K562 (cell line): Measurements from ENCODE around the gene GPR3. TPM values are rescaled to one million over a fixed set of nuclear protein-coding genes. Genes with fewer than 3 reads are reported as not detected.

Source experiments
- ATAC-seq: fragments of 200-7000 bp; cut with Tn5 transposase; 3 replicates; pipeline ENCODE4 v1.9.1; 2020; ENCODE audit warnings: moderate library complexity
- BruUV-seq: library from RNA; stranded (reverse); fragments of 400-500 nt; replicated peaks from 2 replicates; lab custom pipeline; 2021; lab: Mats Ljungman, UMichigan
- CTCF ChIA-PET: fragments of 300-600 bp; formaldehyde crosslinking; extraction: SDS; loops from one replicate; lab custom pipeline; 2021; ENCODE audit warnings: low intra/inter-chr PET ratio; lab: Yijun Ruan, JAX
- POLR2A ChIA-PET: fragments of 300-600, 350-650 bp; sonication (Branson Sonifier 250); formaldehyde crosslinking; extraction: SDS; loops from one replicate; lab custom pipeline; 2021; ENCODE audit warnings: antibody characterized with exemption, inconsistent platforms; lab: Yijun Ruan, JAX
- DNase-seq, 4 experiments: peaks; one replicate each; pipeline versions ENCODE4 v3.0.0 to v3.0.0-alpha.2; 2011 to 2018; ENCODE audit warnings: low spot score in 3 of 4, mixed read lengths in 3 of 4; ENCODE audit errors: extremely low read depth in 1 of 4
- FAIRE-seq: peaks from 2 replicates; lab custom pipeline; 2011; peaks lifted over from hg19 to GRCh38; lab: Jason Lieb, UNC
- H2AFZ ChIP-seq: 2 replicates; pipeline ENCODE4 v1.6.0; 2011; ENCODE audit warnings: low read depth, low read length, control low read depth, inconsistent platforms
- H3K27ac ChIP-seq: fragments of 200-600 bp; 3 replicates; pipeline ENCODE4 v1.8.0; 2011; ENCODE audit warnings: low read depth, mild to moderate bottlenecking, control low read depth, inconsistent platforms, low read length, moderate library complexity, mixed read lengths; ENCODE audit errors: extremely low read depth
- H3K27me3 ChIP-seq, 2 experiments: fragments of 300-600 bp in 1 of 2; 2 replicates in 1 of 2; 3 replicates in 1 of 2; pipeline versions ENCODE4 v1.6.0 to v1.8.0; 2011; ENCODE audit warnings: inconsistent platforms in 2 of 2, low read length in 2 of 2, mild to moderate bottlenecking in 1 of 2, mixed read lengths in 1 of 2, moderate library complexity in 1 of 2; ENCODE audit not compliant: control insufficient read depth in 2 of 2, insufficient read depth in 2 of 2
- H3K36me3 ChIP-seq: fragments of 300-600 bp; 3 replicates; pipeline ENCODE4 v1.8.0; 2011; ENCODE audit warnings: mild to moderate bottlenecking, low read length, inconsistent platforms; ENCODE audit not compliant: control insufficient read depth, insufficient read depth
- H3K4me1 ChIP-seq, 2 experiments: fragments of 200-600 bp in 1 of 2; replicated peaks in 1 of 2; 2 replicates in 1 of 2; 3 replicates in 1 of 2; pipeline versions ENCODE4 v1.5.1 to v1.8.0; 2011; ENCODE audit warnings: inconsistent platforms in 2 of 2, low read length in 2 of 2, mild to moderate bottlenecking in 1 of 2, mixed read lengths in 1 of 2, moderate library complexity in 1 of 2; ENCODE audit not compliant: control insufficient read depth in 2 of 2, insufficient read depth in 2 of 2
- H3K4me2 ChIP-seq: 2 replicates; pipeline ENCODE4 v1.6.1; 2011; ENCODE audit warnings: low read length, control low read depth, inconsistent platforms, mixed read lengths; ENCODE audit not compliant: insufficient read depth
- H3K4me3 ChIP-seq: fragments of 200-600 bp; sonication (generic), shearing (Covaris generic); 2 replicates; pipeline ENCODE4 v1.5.1; 2016; ENCODE audit warnings: control low read depth, inconsistent platforms
- H3K79me2 ChIP-seq: fragments of 200-600 bp; 3 replicates; pipeline ENCODE4 v1.8.0; 2011; ENCODE audit warnings: low read length, inconsistent platforms; ENCODE audit not compliant: control insufficient read depth, insufficient read depth
- H3K9ac ChIP-seq, 2 experiments: 2 replicates each; pipeline versions ENCODE4 v1.6.0 to v1.6.1; 2011; ENCODE audit warnings: low read depth in 2 of 2, low read length in 2 of 2, control low read depth in 1 of 2, inconsistent platforms in 1 of 2, mild to moderate bottlenecking in 1 of 2, mixed read lengths in 1 of 2; ENCODE audit not compliant: insufficient read depth in 1 of 2
- H3K9me1 ChIP-seq: one replicate; pipeline ENCODE4 v1.6.0; 2011; ENCODE audit warnings: inconsistent platforms, mild to moderate bottlenecking, low read length, moderate library complexity; ENCODE audit not compliant: control insufficient read depth, insufficient read depth
- H3K9me3 ChIP-seq: replicated peaks from 2 replicates; pipeline ENCODE4 v1.5.1; 2011; ENCODE audit warnings: low read depth, low read length, inconsistent platforms; ENCODE audit not compliant: control insufficient read depth, insufficient read depth
- H4K20me1 ChIP-seq: replicated peaks from 2 replicates; pipeline ENCODE4 v1.6.1; 2011; ENCODE audit warnings: low read length, inconsistent platforms, mixed read lengths; ENCODE audit not compliant: control insufficient read depth, insufficient read depth
- CSDE1 ChIP-seq, 2 experiments: fragments of 450-650 bp; IDR thresholded peaks; 2 replicates each; pipeline ENCODE4 v1.6.1; 2016; ENCODE audit warnings: mild to moderate bottlenecking in 1 of 2
- FIP1L1 ChIP-seq: fragments of 200-400 bp; formaldehyde crosslinking; IDR thresholded peaks from 2 replicates; pipeline ENCODE4 v1.6.1; 2018; ENCODE audit warnings: mild to moderate bottlenecking, low read depth, low read length; ENCODE audit not compliant: poor library complexity, severe bottlenecking
- HSF4 ChIP-seq: fragments of 250-450 bp; sonication (Bioruptor Pico); IDR thresholded peaks from 2 replicates; pipeline ENCODE4 v2.1.2; 2022; ENCODE audit warnings: mild to moderate bottlenecking, moderate library complexity, borderline replicate concordance
- KDM1A ChIP-seq, 2 experiments: fragments of 450-650 bp; IDR thresholded peaks; 2 replicates each; pipeline ENCODE4 v1.6.1; 2016; ENCODE audit warnings: mild to moderate bottlenecking in 2 of 2
- NEUROD1 ChIP-seq: fragments of 150-350 bp; IDR thresholded peaks from 2 replicates; pipeline ENCODE4 v1.6.1; 2014; ENCODE audit warnings: borderline replicate concordance, low read length, low read depth; ENCODE audit not compliant: partially characterized antibody
- PRPF4 ChIP-seq: fragments of 200-400 bp; formaldehyde crosslinking; IDR thresholded peaks from one replicate; pipeline ENCODE4 v1.6.1; 2017; ENCODE audit warnings: low read length, low read depth, mild to moderate bottlenecking; ENCODE audit not compliant: insufficient read depth, poor library complexity, severe bottlenecking
- RBFOX2 ChIP-seq: fragments of 200-400 bp; formaldehyde crosslinking; IDR thresholded peaks from 2 replicates; pipeline ENCODE4 v1.6.1; 2017; ENCODE audit warnings: low read depth, mild to moderate bottlenecking, low read length, moderate library complexity
- SETDB1 ChIP-seq: IDR thresholded peaks from one replicate; pipeline ENCODE4 v1.6.1; 2012; ENCODE audit warnings: low read length, control low read depth, inconsistent platforms
- SIRT6 ChIP-seq: IDR thresholded peaks from one replicate; pipeline ENCODE4 v1.6.1; 2012; ENCODE audit warnings: low read depth, mild to moderate bottlenecking, control low read depth, inconsistent platforms, low read length, moderate library complexity
- SMAD2 ChIP-seq: fragments of 150-350 bp; IDR thresholded peaks from 2 replicates; pipeline ENCODE4 v1.6.1; 2014; ENCODE audit warnings: low read depth, mild to moderate bottlenecking, low read length
- SP2 ChIP-seq: IDR thresholded peaks from 2 replicates; pipeline ENCODE4 v1.6.1; 2011; ENCODE audit warnings: mild to moderate bottlenecking, low read depth, low read length, moderate library complexity; ENCODE audit not compliant: poor library complexity, severe bottlenecking; ENCODE audit errors: extremely low read depth
- SREBF2 ChIP-seq: sonication (generic); formaldehyde crosslinking; IDR thresholded peaks from 2 replicates; pipeline ENCODE4 v1.4.0; 2020; ENCODE audit warnings: mild to moderate bottlenecking, missing genetic modification reagents
- THRAP3 ChIP-seq: fragments of 450-650 bp; IDR thresholded peaks from 2 replicates; pipeline ENCODE4 v1.6.1; 2016; ENCODE audit warnings: mild to moderate bottlenecking, inconsistent platforms, borderline replicate concordance
- ZBED1 ChIP-seq: IDR thresholded peaks from 2 replicates; pipeline ENCODE4 v1.6.1; 2014
- WGBS: fragments of 100-300 bp; shearing (Covaris generic); methylation state at CpG from one replicate; pipeline ENCODE4 v1.1.6; 2016; ENCODE audit warnings: low coverage, mixed read lengths; ENCODE audit not compliant: insufficient coverage; ENCODE audit errors: missing lambda C conversion rate; 5-methylcytosine and 5-hydroxymethylcytosine counted together
- in situ Hi-C: fragments of 300-500 bp; cut with MboI; formaldehyde crosslinking; loops from 4 replicates; pipeline ENCODE4 v1.15.0; 2018; ENCODE audit warnings: inconsistent platforms, mixed read lengths
- intact Hi-C: fragments of 100-400 bp; cut with micrococcal nuclease; formaldehyde crosslinking; loops from 2 replicates; pipeline ENCODE4 v1.14.2; 2022
- polyA plus RNA-seq, 8 experiments: library from polyadenylated mRNA; depleted of rRNA in 4 of 8; stranded (reverse) in 5 of 8; unstranded in 3 of 8; fragments of >200 nt; fragmentation: Nextera tagmentation in 2 of 8; fragmentation: Illumina TruSeq in 1 of 8; extraction: Ambion mirVana in 2 of 8; extraction: Trizol in 1 of 8; gene quantifications; 2 replicates each; pipeline versions ENCODE4 v1.2.1 to v1.2.3, GENCODE V29; 2011 to 2014; ENCODE audit warnings: inconsistent platforms in 1 of 8, missing spikeins in 1 of 8
- total RNA-seq, 7 experiments: library from RNA; depleted of rRNA in 6 of 7; stranded (reverse); fragments of >200 nt in 6 of 7; fragmentation: Illumina TruSeq in 2 of 7; extraction: Trizol in 2 of 7; gene quantifications; 2 replicates each; pipeline versions ENCODE4 v1.2.1 to v1.2.3, GENCODE V29; 2011 to 2021; ENCODE audit warnings: low replicate concordance in 1 of 7
- TF ChIP-seq, protein P1 (sequence below), 2 experiments: fragments of 250-450 bp in 1 of 2; fragments of 450-650 bp in 1 of 2; sonication (Bioruptor Pico) in 1 of 2; IDR thresholded peaks; 2 replicates each; pipeline versions ENCODE4 v1.6.1 to v1.8.0; 2016 to 2021; ENCODE audit warnings: mild to moderate bottlenecking in 2 of 2, moderate library complexity in 2 of 2, missing compliant biosample characterization in 1 of 2, missing genetic modification characterization in 1 of 2
- TF ChIP-seq, protein P2 (sequence below): sonication (generic); formaldehyde crosslinking; IDR thresholded peaks from 2 replicates; pipeline ENCODE4 v1.8.0; 2022; ENCODE audit warnings: mild to moderate bottlenecking, missing genetic modification reagents, borderline replicate concordance

GPR3 gene
- total and polyA plus RNA-seq, 9 of the 15 experiments (the other 6 are each of a cell fraction or from before 2014, with no cell fraction given) = 0.24 to 11.5 (median 3.7) TPM

DNA sequence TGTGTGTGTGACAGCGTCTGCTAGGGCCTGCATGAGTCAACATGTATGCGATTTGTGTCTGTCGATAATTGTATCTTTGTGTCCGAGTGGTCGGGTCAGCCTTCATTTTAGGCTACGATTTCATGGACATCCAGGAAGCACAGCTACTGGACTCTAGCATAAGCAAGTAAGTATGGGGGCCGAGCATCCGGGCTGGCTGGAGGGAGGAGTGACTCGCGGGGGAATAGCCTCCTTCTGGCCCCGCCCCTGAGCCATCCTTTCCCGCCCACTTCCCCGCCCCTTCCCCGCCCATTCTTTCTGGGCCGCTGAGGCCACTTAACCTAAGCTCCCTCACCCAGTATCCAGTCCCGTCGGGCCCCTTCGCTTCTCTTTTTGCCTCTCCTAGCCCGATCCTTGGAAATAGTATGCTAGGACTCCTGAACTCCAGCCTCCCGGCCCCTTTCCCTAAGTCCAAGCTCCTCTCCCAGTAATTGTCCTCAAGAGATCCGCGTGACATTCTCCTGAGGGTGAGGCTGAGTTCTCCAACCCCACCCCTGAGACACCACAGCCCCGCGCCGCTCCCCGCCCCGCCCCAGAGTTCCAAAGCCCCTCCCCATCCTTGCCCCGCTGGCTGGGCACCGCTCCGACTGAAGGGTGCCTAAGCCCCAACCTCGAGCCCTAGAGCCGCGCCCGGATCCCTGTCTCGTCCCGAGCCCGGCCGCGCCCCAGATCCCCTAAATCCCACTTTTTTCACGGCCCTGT lies 26.9 kb upstream of the GPR3 start (continued):
- peak; percentile 63 for TF ChIP-seq NEUROD1
- TF ChIP-seq HSF4 (CRISPR knock-in tag) = no peak
- 0 out of 2 replicates have a peak, but pooled peaks have one; percentile 71 for TF ChIP-seq SMAD2
- no peak for TF ChIP-seq RBFOX2
- no peak for TF ChIP-seq KDM1A (IDR thresholded peaks at IDR 0.05)

DNA sequence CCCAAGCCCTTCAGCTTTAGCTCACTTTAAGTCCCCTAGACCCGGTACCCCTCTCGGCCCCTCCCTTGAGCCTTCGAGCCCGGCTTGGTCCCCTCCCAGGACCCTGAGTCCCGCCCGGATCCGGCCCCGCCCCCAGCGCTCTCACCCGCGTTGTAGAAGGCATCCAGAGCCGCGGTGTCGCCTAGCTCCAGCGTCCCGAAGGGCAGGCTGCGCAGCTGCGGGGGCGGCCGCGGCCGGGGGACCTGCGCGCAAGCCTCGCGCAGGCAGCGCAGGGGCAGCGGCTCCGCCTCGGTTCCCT lies 26.4 kb upstream of the GPR3 start:
- H3K36me3 ChIP-seq = no peaks in the 10 kb centered on the region
- in situ Hi-C loops = no loop called here
- no peaks in the 10 kb centered on the region for H3K79me2 ChIP-seq
- BruUV-seq = no TSS peak
- H3K9me1 ChIP-seq = no peaks in the 10 kb centered on the region
- FAIRE-seq = no peak
- peak overlapping the region; percentile 85 to 91 for H3K9ac ChIP-seq
- intact Hi-C loops = loop anchor here (10.0 kb wide), 1 partner anchor 171 kb away; no protein-coding TSS in a partner anchor
- H3K4me2 ChIP-seq = peak overlapping the region; percentile 84
- H3K9me3 ChIP-seq = no peaks in the 10 kb centered on the region
- no peaks in the 10 kb centered on the region for H3K27me3 ChIP-seq
- ATAC-seq = peak; percentile 81
- H3K4me3 ChIP-seq = peak overlapping the region; percentile 82
- ChIA-PET POLR2A (interaction anchor here (0.6 to 3.3 kb wide), 22 partner anchors 8 to 1215 kb away, joined by 3 to 20 read pairs (median 4); partner anchors contain the start of genes CD164L2, FCN3 and SYTL1), CTCF (interaction anchor here (0.6 to 1.0 kb wide), 3 partner anchors 26 to 44 kb away, joined by 4 to 5 read pairs (median 5); partner anchors contain the start of genes GPR3 and TMEM222)
- 1% methylated on average over 29 of the region's 30 CpGs for WGBS
- DNase-seq = peak; percentile 89 to 93 (median 90)
- peak overlapping the region; percentile 92 for H2AFZ ChIP-seq
- H3K27ac ChIP-seq = peak overlapping the region; percentile 78
- no peaks in the 10 kb centered on the region; the same call in 1 of the 2 replicates for H4K20me1 ChIP-seq
- H3K4me1 ChIP-seq = peaks cover 20 to 52% of the 10 kb centered on the region in 2 experiments; a peak in 4 of 5 replicates
- TF ChIP-seq PRPF4 (no peak), SIRT6 (no peak), THRAP3 (no peak), SREBF2 (CRISPR knock-in tag) (no peak), FIP1L1 (peak; percentile 68), CSDE1 (IDR thresholded peaks at IDR 0.05) (no peak), SP2 (no peak), ZBED1 (0 out of 2 replicates have a peak, but pooled peaks have one; percentile 4), SETDB1 (no peak)
- TF ChIP-seq, protein P1, sequence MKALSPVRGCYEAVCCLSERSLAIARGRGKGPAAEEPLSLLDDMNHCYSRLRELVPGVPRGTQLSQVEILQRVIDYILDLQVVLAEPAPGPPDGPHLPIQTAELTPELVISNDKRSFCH (CRISPR knock-in tag; IDR thresholded peaks at IDR 0.05) = no peak
- TF ChIP-seq, protein P1 (tag; IDR thresholded peaks at IDR 0.05) = no peak
- TF ChIP-seq, protein P2, sequence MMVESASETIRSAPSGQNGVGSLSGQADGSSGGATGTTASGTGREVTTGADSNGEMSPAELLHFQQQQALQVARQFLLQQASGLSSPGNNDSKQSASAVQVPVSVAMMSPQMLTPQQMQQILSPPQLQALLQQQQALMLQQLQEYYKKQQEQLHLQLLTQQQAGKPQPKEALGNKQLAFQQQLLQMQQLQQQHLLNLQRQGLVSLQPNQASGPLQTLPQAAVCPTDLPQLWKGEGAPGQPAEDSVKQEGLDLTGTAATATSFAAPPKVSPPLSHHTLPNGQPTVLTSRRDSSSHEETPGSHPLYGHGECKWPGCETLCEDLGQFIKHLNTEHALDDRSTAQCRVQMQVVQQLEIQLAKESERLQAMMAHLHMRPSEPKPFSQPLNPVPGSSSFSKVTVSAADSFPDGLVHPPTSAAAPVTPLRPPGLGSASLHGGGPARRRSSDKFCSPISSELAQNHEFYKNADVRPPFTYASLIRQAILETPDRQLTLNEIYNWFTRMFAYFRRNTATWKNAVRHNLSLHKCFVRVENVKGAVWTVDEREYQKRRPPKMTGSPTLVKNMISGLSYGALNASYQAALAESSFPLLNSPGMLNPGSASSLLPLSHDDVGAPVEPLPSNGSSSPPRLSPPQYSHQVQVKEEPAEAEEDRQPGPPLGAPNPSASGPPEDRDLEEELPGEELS (CRISPR knock-in tag) = no peak
